HUDEP-2 (cell line): ENCODE results near the gene ZNF438.
"Not testable (repeated sequence)": the region's sequence is repeated elsewhere in the genome, so short reads cannot be mapped to it uniquely, and the experiment has no call there.

Source experiments
- DNase-seq, 76 experiments: peaks; one replicate each; lab custom pipeline; 2025; ENCODE audit not compliant: unreplicated experiment in 76 of 76; lab: John Stamatoyannopoulos, UW

ZNF438 gene

GRCh38 chr10:30988831-30989435, 42.7 kb downstream of the ZNF438 start:
- no peak for DNase-seq

GRCh38 chr10:30987463-30987862, 44.2 kb downstream of the ZNF438 start:
- DNase-seq, result no peak

GRCh38 chr10:30986053-30986555, 45.6 kb downstream of the ZNF438 start:
- peak in 2 of 76 experiments; percentile 5 to 18 for DNase-seq

GRCh38 chr10:30985512-30985911, 46.2 kb downstream of the ZNF438 start:
- DNase-seq, result no peak

GRCh38 chr10:30984563-30985328, 46.9 kb downstream of the ZNF438 start:
- no peak for DNase-seq

GRCh38 chr10:30983209-30983608, 48.5 kb downstream of the ZNF438 start:
- DNase-seq, result not testable (repeated sequence)

GRCh38 chr10:30980951-30981616, 50.6 kb downstream of the ZNF438 start:
- DNase-seq, result peak in 50 of 76 experiments; percentile 1 to 61 (median 19)

- no peak for DNase-seq
These were observed 51.7 kb downstream of the ZNF438 start for GRCh38 chr10:30979956-30980355.

- no peak for DNase-seq
These were observed 52.8 kb downstream of the ZNF438 start for GRCh38 chr10:30978843-30979242.

GRCh38 chr10:30977385-30977784, 54.3 kb downstream of the ZNF438 start:
- no peak for DNase-seq

- DNase-seq, result no peak
These were observed 56.8 kb downstream of the ZNF438 start for GRCh38 chr10:30974773-30975415.

- no peak for DNase-seq
These were observed 57.3 kb downstream of the ZNF438 start for GRCh38 chr10:30974355-30974754.

GRCh38 chr10:30973737-30974136, 57.9 kb downstream of the ZNF438 start:
- DNase-seq, result no peak

- DNase-seq, result no peak
These were observed 60.8 kb downstream of the ZNF438 start for GRCh38 chr10:30970760-30971460.

- DNase-seq, result no peak
These were observed 63.0 kb downstream of the ZNF438 start for GRCh38 chr10:30968711-30969110.

- no peak for DNase-seq
These were observed 63.8 kb downstream of the ZNF438 start for GRCh38 chr10:30967650-30968410.

GRCh38 chr10:30963992-30964930, 67.4 kb downstream of the ZNF438 start:
- no peak for DNase-seq

GRCh38 chr10:30962522-30962921, 69.1 kb downstream of the ZNF438 start:
- no peak for DNase-seq

- DNase-seq, result no peak
These were observed 71.8 kb downstream of the ZNF438 start for GRCh38 chr10:30959836-30960210.
